ENCODE measurements around the gene ZNF804B.

The ZNF804B gene

GRCh38 chr7:88967432-88967831, 207.9 kb downstream of the ZNF804B start:
- no peak for DNase-seq (ENCODE audit: low spot score)

GRCh38 chr7:88969167-88969566, 209.7 kb downstream of the ZNF804B start:
- DNase-seq (ENCODE audit: low spot score) = no peak

- no peak for DNase-seq (ENCODE audit: low spot score)
Observed at GRCh38 chr7:88985295-88985694, 225.8 kb downstream of the ZNF804B start.

- no peak for DNase-seq (ENCODE audit: low spot score)
Observed at GRCh38 chr7:89001306-89001705, 241.8 kb downstream of the ZNF804B start.

- no peak for DNase-seq (ENCODE audit: low spot score)
Observed at GRCh38 chr7:89002981-89003956, 243.8 kb downstream of the ZNF804B start.

GRCh38 chr7:89012016-89012415, 252.5 kb downstream of the ZNF804B start:
- no peak for DNase-seq (ENCODE audit: low spot score)

- no peak for DNase-seq (ENCODE audit: low spot score)
Observed at GRCh38 chr7:89017695-89018094, 258.2 kb downstream of the ZNF804B start.

GRCh38 chr7:89021741-89022140, 262.2 kb downstream of the ZNF804B start:
- DNase-seq (ENCODE audit: low spot score) = no peak

- no peak for DNase-seq (ENCODE audit: low spot score)
Observed at GRCh38 chr7:89023206-89023605, 263.7 kb downstream of the ZNF804B start.

GRCh38 chr7:89023877-89024276, 264.4 kb downstream of the ZNF804B start:
- no peak for DNase-seq (ENCODE audit: low spot score)

- DNase-seq (ENCODE audit: low spot score) = no peak
Observed at GRCh38 chr7:89027781-89028180, 268.3 kb downstream of the ZNF804B start.

- no peak for DNase-seq (ENCODE audit: low spot score)
Observed at GRCh38 chr7:89028319-89028718, 268.8 kb downstream of the ZNF804B start.

GRCh38 chr7:89029864-89030263, 270.4 kb downstream of the ZNF804B start:
- no peak for DNase-seq (ENCODE audit: low spot score)

- DNase-seq (ENCODE audit: low spot score) = no peak
Observed at GRCh38 chr7:89041240-89041639, 281.7 kb downstream of the ZNF804B start.

GRCh38 chr7:89042940-89043339, 283.4 kb downstream of the ZNF804B start:
- no peak for DNase-seq (ENCODE audit: low spot score)

- no peak for DNase-seq (ENCODE audit: low spot score)
Observed at GRCh38 chr7:89049043-89049442, 289.5 kb downstream of the ZNF804B start.

- no peak for DNase-seq (ENCODE audit: low spot score)
Observed at GRCh38 chr7:89053130-89053529, 293.6 kb downstream of the ZNF804B start.

GRCh38 chr7:89054361-89054760, 294.9 kb downstream of the ZNF804B start:
- no peak for DNase-seq (ENCODE audit: low spot score)

- DNase-seq (ENCODE audit: low spot score) = no peak
Observed at GRCh38 chr7:89060234-89060633, 300.7 kb downstream of the ZNF804B start.

- no peak for DNase-seq (ENCODE audit: low spot score)
Observed at GRCh38 chr7:89064831-89065230, 305.3 kb downstream of the ZNF804B start.

GRCh38 chr7:89067048-89067447, 307.5 kb downstream of the ZNF804B start:
- no peak for DNase-seq (ENCODE audit: low spot score)

GRCh38 chr7:89072081-89072480, 312.6 kb downstream of the ZNF804B start:
- no peak for DNase-seq (ENCODE audit: low spot score)

GRCh38 chr7:89073776-89074175, 314.3 kb downstream of the ZNF804B start:
- no peak for DNase-seq (ENCODE audit: low spot score)

- DNase-seq (ENCODE audit: low spot score) = no peak
Observed at GRCh38 chr7:89077992-89078391, 318.5 kb downstream of the ZNF804B start.
